ENCODE results near the gene GRIN3B. TPM values are rescaled to one million over a fixed set of nuclear protein-coding genes. Genes with fewer than 3 reads are reported as not detected.

The GRIN3B gene
- total RNA-seq, 1 experiment from 2014 or later: not detected

GRCh38 chr19:960020-960419, 40.2 kb upstream of the GRIN3B start:
- Histone ChIP-seq H3K4me3 (no peak overlapping the region), H3K27me3 (replicated peaks) (no peaks in the 10 kb centered on the region), H3K9me3 (replicated peaks) (0 out of 2 replicates have a peak, but pooled peaks cover 2% of the 10 kb centered on the region), H3K4me1 (replicated peaks) (no peaks in the 10 kb centered on the region), H3K36me3 (peaks cover 4% of the 10 kb centered on the region), H3K27ac (no peak overlapping the region)
- no peak for DNase-seq (ENCODE audit: low read depth in 1 of 2, low spot score in 2 of 2)

GRCh38 chr19:960601-960938, 39.6 kb upstream of the GRIN3B start:
- Histone ChIP-seq H3K36me3 (peaks cover 8% of the 10 kb centered on the region), H3K9me3 (replicated peaks) (0 out of 2 replicates have a peak, but pooled peaks cover 3% of the 10 kb centered on the region), H3K4me3 (no peak overlapping the region), H3K4me1 (replicated peaks) (no peaks in the 10 kb centered on the region), H3K27me3 (replicated peaks) (no peaks in the 10 kb centered on the region), H3K27ac (no peak overlapping the region)
- DNase-seq (ENCODE audit: low read depth in 1 of 2, low spot score in 2 of 2): no peak

GRCh38 chr19:961866-962620, 38.2 kb upstream of the GRIN3B start:
- Histone ChIP-seq H3K27me3 (replicated peaks) (no peaks in the 10 kb centered on the region), H3K36me3 (peaks cover 15% of the 10 kb centered on the region), H3K9me3 (replicated peaks) (0 out of 2 replicates have a peak, but pooled peaks cover 3% of the 10 kb centered on the region), H3K4me3 (no peak overlapping the region), H3K4me1 (replicated peaks) (no peaks in the 10 kb centered on the region), H3K27ac (no peak overlapping the region)
- no peak for DNase-seq (ENCODE audit: low read depth in 1 of 2, low spot score in 2 of 2)

DNA sequence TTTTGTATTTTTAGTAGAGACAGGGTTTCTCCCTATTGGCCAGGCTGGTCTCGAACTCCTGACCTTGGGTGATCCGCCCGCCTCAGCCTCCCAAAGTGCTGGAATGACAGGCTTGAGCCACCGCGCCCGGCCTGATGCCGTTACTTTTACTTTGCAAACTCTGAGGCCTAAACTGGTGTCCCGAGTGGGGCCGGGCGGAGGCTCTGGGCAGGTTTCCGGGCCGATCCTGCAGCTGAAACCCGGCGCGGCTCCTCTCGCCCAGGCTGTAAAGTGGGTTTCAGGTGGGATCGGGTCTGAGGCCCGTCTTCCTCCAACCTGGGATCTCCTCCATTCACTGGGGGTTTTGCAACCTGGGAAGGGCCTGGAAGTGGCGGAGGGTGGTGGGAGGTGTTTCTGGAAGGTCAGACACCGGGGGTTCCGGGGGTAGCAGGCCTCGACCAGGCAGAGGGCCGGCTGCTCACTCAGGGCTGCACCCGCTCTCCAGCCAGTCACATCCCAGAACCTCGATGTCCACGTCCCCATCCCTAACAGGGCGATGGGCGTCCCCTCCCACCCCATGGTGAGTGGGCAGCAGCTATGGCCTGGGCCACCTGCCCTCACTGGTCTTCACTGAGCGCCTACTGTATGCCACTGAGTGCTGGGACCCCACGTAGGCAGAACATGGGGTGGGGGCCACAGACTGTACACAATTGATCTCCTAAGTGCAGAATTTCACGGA, 37.4 kb upstream of the GRIN3B start:
- no peak overlapping the region for H3K4me3 ChIP-seq
- H3K36me3 ChIP-seq: peaks cover 20% of the 10 kb centered on the region
- H3K4me1 ChIP-seq (replicated peaks): no peaks in the 10 kb centered on the region
- no peaks in the 10 kb centered on the region for H3K27me3 ChIP-seq (replicated peaks)
- H3K9me3 ChIP-seq (replicated peaks): 0 out of 2 replicates have a peak, but pooled peaks cover 3% of the 10 kb centered on the region
- no peak for DNase-seq (ENCODE audit: low read depth in 1 of 2, low spot score in 2 of 2)
- no peak overlapping the region for H3K27ac ChIP-seq

DNA sequence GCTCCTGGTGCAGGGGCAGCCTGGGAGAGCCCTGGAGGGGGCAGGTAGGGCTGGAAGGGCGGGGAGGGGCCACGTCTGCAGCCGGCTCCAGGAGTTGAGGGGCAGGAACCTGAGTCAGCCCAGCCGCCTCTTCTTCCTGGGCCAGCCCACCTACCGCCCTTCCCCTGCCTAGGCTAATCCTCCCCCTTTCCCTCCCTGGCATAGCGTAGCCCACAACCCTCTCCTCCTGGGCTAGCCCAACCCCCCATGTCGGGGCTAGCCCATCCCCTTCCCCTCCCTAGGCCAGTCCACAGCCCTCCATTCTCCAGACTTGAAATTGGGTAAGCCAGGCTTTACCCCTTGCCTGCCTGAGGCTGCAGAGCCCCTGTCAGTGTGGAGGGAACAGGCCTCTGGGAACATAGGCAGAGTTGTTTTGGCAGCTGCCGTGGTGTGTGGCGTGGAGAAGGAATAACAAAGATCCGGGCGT, 36.7 kb upstream of the GRIN3B start:
- no peak for DNase-seq (ENCODE audit: low read depth in 1 of 2, low spot score in 2 of 2)
- H3K4me1 ChIP-seq (replicated peaks): no peaks in the 10 kb centered on the region
- H3K27me3 ChIP-seq (replicated peaks): no peaks in the 10 kb centered on the region
- 0 out of 2 replicates have a peak, but pooled peaks cover 3% of the 10 kb centered on the region for H3K9me3 ChIP-seq (replicated peaks)
- H3K27ac ChIP-seq: no peak overlapping the region
- no peak overlapping the region for H3K4me3 ChIP-seq
- peaks cover 20% of the 10 kb centered on the region for H3K36me3 ChIP-seq

- Histone ChIP-seq H3K27me3 (replicated peaks) (no peaks in the 10 kb centered on the region), H3K4me3 (no peak overlapping the region), H3K27ac (no peak overlapping the region), H3K36me3 (peaks cover 26% of the 10 kb centered on the region), H3K4me1 (replicated peaks) (no peaks in the 10 kb centered on the region), H3K9me3 (replicated peaks) (0 out of 2 replicates have a peak, but pooled peaks cover 3% of the 10 kb centered on the region)
- no peak for DNase-seq (ENCODE audit: low read depth in 1 of 2, low spot score in 2 of 2)
Observed at GRCh38 chr19:964116-964520, 36.1 kb upstream of the GRIN3B start.

DNA sequence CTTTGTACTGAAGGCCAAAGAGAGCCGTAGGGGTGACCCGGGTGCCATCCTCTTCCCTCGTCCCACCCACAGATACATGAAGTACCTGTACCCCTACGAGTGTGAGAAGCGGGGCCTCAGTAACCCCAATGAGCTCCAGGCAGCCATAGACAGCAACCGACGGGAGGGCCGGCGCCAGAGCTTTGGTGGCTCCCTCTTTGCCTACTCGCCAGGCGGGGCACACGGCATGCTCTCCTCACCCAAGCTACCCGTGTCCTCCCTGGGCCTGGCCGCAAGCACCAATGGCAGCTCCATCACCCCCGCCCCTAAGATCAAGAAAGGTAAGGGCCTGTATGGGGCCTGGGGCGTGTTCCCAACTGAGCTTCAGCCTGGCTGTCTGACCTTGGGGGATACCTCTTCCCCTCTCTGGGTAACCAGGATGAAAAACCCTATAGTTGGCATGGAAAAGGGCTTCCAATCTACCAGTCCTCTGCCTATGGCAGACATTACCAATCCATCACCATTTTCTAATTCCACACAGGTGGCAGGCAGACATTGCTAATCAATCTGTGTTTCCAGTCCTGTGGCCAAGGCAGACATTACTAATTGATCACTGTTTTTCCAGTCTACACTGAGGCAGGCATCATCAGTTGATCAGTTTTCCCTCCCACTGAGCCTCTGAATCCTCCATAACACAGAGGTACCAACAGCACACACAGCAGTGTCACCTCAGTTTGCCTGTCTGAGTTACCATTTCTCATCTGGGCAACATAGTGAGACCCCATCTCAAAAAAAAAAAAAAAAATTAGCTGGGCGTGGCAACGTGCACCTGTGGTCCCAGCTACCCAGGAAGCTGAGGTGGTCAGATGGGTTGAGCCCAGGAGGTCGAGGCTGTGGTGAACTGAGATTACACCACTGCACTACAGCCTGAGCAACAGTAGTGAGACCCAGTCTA, 35.2 kb upstream of the GRIN3B start:
- peaks cover 30% of the 10 kb centered on the region for H3K36me3 ChIP-seq
- H3K27ac ChIP-seq: no peak overlapping the region
- no peaks in the 10 kb centered on the region for H3K27me3 ChIP-seq (replicated peaks)
- no peak for DNase-seq (ENCODE audit: low read depth in 1 of 2, low spot score in 2 of 2)
- H3K4me1 ChIP-seq (replicated peaks): no peaks in the 10 kb centered on the region
- H3K4me3 ChIP-seq: no peak overlapping the region
- H3K9me3 ChIP-seq (replicated peaks): 0 out of 2 replicates have a peak, but pooled peaks cover 3% of the 10 kb centered on the region

DNA sequence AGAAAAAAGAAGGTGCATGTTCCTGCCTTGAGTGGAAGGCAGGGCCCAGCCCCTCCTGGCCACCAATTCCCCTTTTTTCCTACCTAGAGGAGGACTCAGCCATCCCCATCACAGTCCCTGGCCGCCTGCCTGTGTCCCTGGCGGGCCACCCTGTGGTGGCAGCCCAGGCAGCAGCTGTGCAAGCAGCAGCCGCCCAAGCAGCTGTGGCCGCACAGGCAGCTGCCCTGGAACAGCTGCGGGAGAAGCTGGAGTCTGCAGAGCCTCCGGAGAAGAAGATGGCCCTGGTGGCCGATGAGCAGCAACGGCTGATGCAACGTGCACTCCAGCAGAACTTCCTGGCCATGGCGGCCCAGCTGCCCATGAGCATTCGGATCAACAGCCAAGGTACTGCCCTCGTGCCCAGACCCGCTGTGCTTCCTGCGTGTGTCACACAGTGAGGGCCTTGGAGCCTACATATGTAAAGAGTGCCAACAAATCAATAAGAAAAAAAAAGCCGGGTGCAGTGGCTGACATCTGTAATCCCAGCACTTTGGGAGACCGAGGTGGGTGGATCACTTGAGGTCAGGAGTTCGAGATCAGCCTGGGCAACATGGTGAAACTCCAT, 33.6 kb upstream of the GRIN3B start:
- Histone ChIP-seq H3K27ac (no peak overlapping the region), H3K4me1 (replicated peaks) (no peaks in the 10 kb centered on the region), H3K4me3 (no peak overlapping the region), H3K36me3 (peaks cover 43% of the 10 kb centered on the region), H3K9me3 (replicated peaks) (0 out of 2 replicates have a peak, but pooled peaks cover 6% of the 10 kb centered on the region), H3K27me3 (replicated peaks) (no peaks in the 10 kb centered on the region)
- no peak for DNase-seq (ENCODE audit: low read depth in 1 of 2, low spot score in 2 of 2)

- Histone ChIP-seq H3K36me3 (peaks cover 35% of the 10 kb centered on the region), H3K4me1 (replicated peaks) (no peaks in the 10 kb centered on the region), H3K9me3 (replicated peaks) (0 out of 2 replicates have a peak, but pooled peaks cover 3% of the 10 kb centered on the region), H3K4me3 (no peak overlapping the region), H3K27me3 (replicated peaks) (no peaks in the 10 kb centered on the region), H3K27ac (no peak overlapping the region)
- DNase-seq (ENCODE audit: low read depth in 1 of 2, low spot score in 2 of 2): no peak
Observed at GRCh38 chr19:970695-971094, 29.5 kb upstream of the GRIN3B start.

DNA sequence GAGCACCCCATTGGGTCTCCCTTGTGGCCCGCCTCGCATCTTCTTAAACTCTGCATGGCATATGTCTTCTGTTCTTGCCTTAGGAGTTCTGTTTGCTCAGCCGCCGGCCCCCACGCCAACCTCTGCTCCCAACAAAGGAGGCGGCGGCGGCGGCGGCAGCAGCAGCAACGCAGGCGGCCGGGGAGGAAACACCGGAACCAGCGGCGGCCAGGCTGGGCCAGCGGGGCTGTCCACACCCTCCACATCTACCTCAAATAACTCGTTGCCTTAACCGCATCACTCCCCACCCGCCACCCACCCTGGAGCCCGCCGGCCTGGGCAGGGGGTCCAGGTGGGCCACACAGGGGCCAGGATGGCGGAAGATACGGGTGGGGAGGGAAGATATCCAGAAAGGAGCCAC, 28.4 kb upstream of the GRIN3B start:
- Histone ChIP-seq H3K36me3 (peaks cover 31% of the 10 kb centered on the region), H3K4me1 (replicated peaks) (no peaks in the 10 kb centered on the region), H3K27me3 (replicated peaks) (no peaks in the 10 kb centered on the region), H3K9me3 (replicated peaks) (0 out of 2 replicates have a peak, but pooled peaks cover 3% of the 10 kb centered on the region), H3K27ac (no peak overlapping the region), H3K4me3 (no peak overlapping the region)
- DNase-seq (ENCODE audit: low read depth in 1 of 2, low spot score in 2 of 2): no peak

GRCh38 chr19:972281-972680, 27.9 kb upstream of the GRIN3B start:
- Histone ChIP-seq H3K4me1 (replicated peaks) (no peaks in the 10 kb centered on the region), H3K36me3 (peaks cover 26% of the 10 kb centered on the region), H3K27ac (no peak overlapping the region), H3K9me3 (replicated peaks) (0 out of 2 replicates have a peak, but pooled peaks cover 3% of the 10 kb centered on the region), H3K4me3 (no peak overlapping the region), H3K27me3 (replicated peaks) (no peaks in the 10 kb centered on the region)
- no peak for DNase-seq (ENCODE audit: low read depth in 1 of 2, low spot score in 2 of 2)

DNA sequence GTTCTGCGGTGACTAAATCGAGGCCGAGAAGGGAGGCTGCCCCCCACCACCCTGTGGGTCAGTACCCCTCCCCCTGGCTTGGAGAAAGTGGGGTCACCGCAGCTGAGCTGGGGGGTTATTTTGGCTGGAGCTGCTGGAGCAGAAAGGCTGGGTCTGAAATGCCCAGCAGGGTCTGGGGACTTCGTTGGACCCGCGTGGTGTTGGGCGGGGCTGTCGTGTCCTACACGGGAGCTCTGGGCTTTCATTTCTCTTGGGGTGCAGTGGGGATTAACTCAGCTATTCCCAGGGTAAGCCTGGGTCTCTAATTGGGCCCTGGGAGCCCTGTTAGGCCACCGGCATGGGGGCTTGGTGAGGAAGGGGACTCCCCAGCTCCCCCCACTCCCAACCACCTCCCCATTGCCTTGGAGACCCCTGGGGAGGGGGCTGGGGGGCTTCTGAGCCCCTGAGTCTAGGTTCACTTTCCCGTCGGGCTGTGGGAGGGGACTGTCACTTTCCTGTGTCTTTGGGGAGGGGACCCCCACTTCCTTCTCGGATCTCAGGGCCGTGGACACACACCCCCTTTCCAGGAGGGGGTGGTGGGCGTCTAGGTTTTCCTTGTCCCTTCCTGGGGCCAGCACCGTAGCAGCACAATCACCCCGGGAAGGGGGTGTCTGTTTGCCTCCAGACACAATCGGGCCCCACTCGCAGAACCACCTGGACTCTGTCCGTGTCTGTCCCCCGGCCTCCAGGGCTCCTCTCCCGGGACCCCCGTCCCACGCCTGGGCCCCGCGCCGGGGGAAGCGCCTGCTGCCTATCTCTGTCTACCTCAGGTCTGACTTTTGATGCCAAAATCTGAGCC, 26.3 kb upstream of the GRIN3B start:
- no peaks in the 10 kb centered on the region for H3K27me3 ChIP-seq (replicated peaks)
- 0 out of 2 replicates have a peak, but pooled peaks cover 3% of the 10 kb centered on the region for H3K9me3 ChIP-seq (replicated peaks)

More for the DNA sequence above, 26.3 kb upstream of the GRIN3B start:
- no peak for DNase-seq (ENCODE audit: low read depth in 1 of 2, low spot score in 2 of 2)
- H3K36me3 ChIP-seq: peaks cover 18% of the 10 kb centered on the region
- no peaks in the 10 kb centered on the region for H3K4me1 ChIP-seq (replicated peaks)
- H3K27ac ChIP-seq: no peak overlapping the region
- no peak overlapping the region for H3K4me3 ChIP-seq

Data from SJSA1 (cell line).